Karpas-422 (cell line): ENCODE measurements around the gene PATJ. TPM values are rescaled to one million over a fixed set of nuclear protein-coding genes. Genes with fewer than 3 reads are reported as not detected.
"Not testable (repeated sequence)": the region's sequence is repeated elsewhere in the genome, so short reads cannot be mapped to it uniquely, and the experiment has no call there.

Source experiments
- DNase-seq: peaks from one replicate; pipeline ENCODE4 v3.0.0-alpha.2; 2015
- H2AFZ ChIP-seq: fragments of 200-600 bp; sonication (generic); 2 replicates; pipeline ENCODE4 v1.6.1; 2014; ENCODE audit warnings: antibody characterized with exemption, low read length, mixed read lengths
- H3K27ac ChIP-seq: fragments of 200-600 bp; sonication (generic); 2 replicates; pipeline ENCODE4 v1.5.1; 2014; ENCODE audit warnings: mild to moderate bottlenecking, low read length, moderate library complexity
- H3K27me3 ChIP-seq: fragments of 200-600 bp; sonication (generic); 2 replicates; pipeline ENCODE4 v1.6.1; 2014; ENCODE audit warnings: low read length, mixed read lengths
- H3K36me3 ChIP-seq: fragments of 200-600 bp; sonication (generic); 2 replicates; pipeline ENCODE4 v1.6.1; 2014; ENCODE audit warnings: low read length, mixed read lengths; ENCODE audit not compliant: insufficient read depth
- H3K4me1 ChIP-seq: fragments of 200-600 bp; sonication (generic); 2 replicates; pipeline ENCODE4 v1.6.1; 2014; ENCODE audit warnings: mild to moderate bottlenecking, low read length, mixed read lengths
- H3K4me2 ChIP-seq: fragments of 200-600 bp; sonication (generic); 2 replicates; pipeline ENCODE4 v1.6.1; 2014; ENCODE audit warnings: low read length, low read depth, mild to moderate bottlenecking; ENCODE audit not compliant: poor library complexity, severe bottlenecking
- H3K4me3 ChIP-seq: fragments of 200-600 bp; sonication (generic); 2 replicates; pipeline ENCODE4 v1.5.1; 2014; ENCODE audit warnings: mild to moderate bottlenecking, antibody characterized with exemption, low read length, mixed read lengths
- H3K79me2 ChIP-seq: fragments of 200-600 bp; sonication (generic); 2 replicates; pipeline ENCODE4 v1.6.1; 2014; ENCODE audit warnings: mild to moderate bottlenecking, low read length, mixed read lengths
- H3K9ac ChIP-seq: fragments of 200-600 bp; sonication (generic); 2 replicates; pipeline ENCODE4 v1.6.0; 2014; ENCODE audit warnings: low read length
- H3K9me2 ChIP-seq: fragments of 200-600 bp; sonication (generic), shearing (Covaris generic); replicated peaks from 2 replicates; pipeline ENCODE4 v1.6.0; 2014; ENCODE audit warnings: mild to moderate bottlenecking, low read length, moderate library complexity; ENCODE audit not compliant: insufficient read depth
- H3K9me3 ChIP-seq: fragments of 300-700, 200-600 bp; sonication (generic); 2 replicates; pipeline ENCODE4 v1.6.1; 2014; ENCODE audit warnings: low read length, mixed read lengths
- H4K20me1 ChIP-seq: fragments of 200-600 bp; sonication (generic); 2 replicates; pipeline ENCODE4 v1.6.1; 2014; ENCODE audit warnings: mild to moderate bottlenecking, antibody characterized with exemption, low read length, low read depth; ENCODE audit not compliant: insufficient read depth
- total RNA-seq: library from RNA; depleted of rRNA; stranded (reverse); fragments of >200 nt; shearing (Covaris generic); gene quantifications from 2 replicates; pipeline ENCODE4 v1.2.3, GENCODE V29; 2014; ENCODE audit warnings: low replicate concordance

PATJ gene
- total RNA-seq, 1 experiment from 2014 or later: not detected

- DNase-seq: peak; percentile 63
- Histone ChIP-seq H3K4me3 (no peak overlapping the region), H3K79me2 (no peaks in the 10 kb centered on the region), H3K36me3 (no peaks in the 10 kb centered on the region), H3K9ac (no peak overlapping the region), H3K4me1 (peaks cover 21% of the 10 kb centered on the region), H3K9me3 (no peaks in the 10 kb centered on the region), H4K20me1 (no peaks in the 10 kb centered on the region), H3K4me2 (peak overlapping the region; percentile 32), H3K9me2 (no peaks in the 10 kb centered on the region), H2AFZ (no peak overlapping the region), H3K27ac (no peak overlapping the region), H3K27me3 (no peaks in the 10 kb centered on the region)
These were observed 123.5 kb downstream of the PATJ start for GRCh38 chr1:61865646-61866220.

GRCh38 chr1:61869691-61870109 lies 127.4 kb downstream of the PATJ start:
- no peak overlapping the region for H3K9ac ChIP-seq
- H3K9me2 ChIP-seq: no peaks in the 10 kb centered on the region
- H3K27me3 ChIP-seq: no peaks in the 10 kb centered on the region
- peaks cover 12% of the 10 kb centered on the region for H3K4me1 ChIP-seq
- H3K27ac ChIP-seq: no peak overlapping the region
- H3K4me3 ChIP-seq: no peak overlapping the region
- H2AFZ ChIP-seq: no peak overlapping the region
- H3K79me2 ChIP-seq: no peaks in the 10 kb centered on the region
- no peaks in the 10 kb centered on the region for H3K36me3 ChIP-seq
- no peak overlapping the region for H3K4me2 ChIP-seq
- H3K9me3 ChIP-seq: no peaks in the 10 kb centered on the region
- H4K20me1 ChIP-seq: no peaks in the 10 kb centered on the region
- no peak for DNase-seq

GRCh38 chr1:61872206-61872605 lies 129.9 kb downstream of the PATJ start:
- Histone ChIP-seq H3K36me3 (no peaks in the 10 kb centered on the region), H3K4me3 (no peak overlapping the region), H3K9ac (no peak overlapping the region), H2AFZ (no peak overlapping the region), H3K9me3 (no peaks in the 10 kb centered on the region), H3K4me1 (no peaks in the 10 kb centered on the region), H3K27me3 (no peaks in the 10 kb centered on the region), H3K79me2 (no peaks in the 10 kb centered on the region), H3K27ac (no peak overlapping the region), H3K9me2 (no peaks in the 10 kb centered on the region), H3K4me2 (no peak overlapping the region), H4K20me1 (no peaks in the 10 kb centered on the region)
- no peak for DNase-seq

GRCh38 chr1:61873581-61873980 lies 131.3 kb downstream of the PATJ start:
- no peak overlapping the region for H3K4me2 ChIP-seq
- no peaks in the 10 kb centered on the region for H4K20me1 ChIP-seq
- no peak overlapping the region for H2AFZ ChIP-seq
- H3K79me2 ChIP-seq: no peaks in the 10 kb centered on the region
- H3K27ac ChIP-seq: no peak overlapping the region
- H3K9ac ChIP-seq: no peak overlapping the region
- H3K9me2 ChIP-seq: no peaks in the 10 kb centered on the region
- no peaks in the 10 kb centered on the region for H3K27me3 ChIP-seq
- H3K36me3 ChIP-seq: no peaks in the 10 kb centered on the region
- no peaks in the 10 kb centered on the region for H3K4me1 ChIP-seq
- H3K9me3 ChIP-seq: no peaks in the 10 kb centered on the region
- no peak for DNase-seq
- no peak overlapping the region for H3K4me3 ChIP-seq

GRCh38 chr1:61873994-61874393 lies 131.7 kb downstream of the PATJ start:
- Histone ChIP-seq H3K4me2 (no peak overlapping the region), H3K27me3 (no peaks in the 10 kb centered on the region), H3K36me3 (no peaks in the 10 kb centered on the region), H3K27ac (no peak overlapping the region), H3K9me2 (no peaks in the 10 kb centered on the region), H3K4me3 (no peak overlapping the region), H2AFZ (no peak overlapping the region), H3K79me2 (no peaks in the 10 kb centered on the region), H4K20me1 (no peaks in the 10 kb centered on the region), H3K9me3 (no peaks in the 10 kb centered on the region), H3K9ac (no peak overlapping the region), H3K4me1 (no peaks in the 10 kb centered on the region)
- DNase-seq: no peak

GRCh38 chr1:61875198-61875597 lies 132.9 kb downstream of the PATJ start:
- Histone ChIP-seq H3K4me2 (no peak overlapping the region), H3K9me3 (no peaks in the 10 kb centered on the region), H2AFZ (no peak overlapping the region), H3K4me1 (no peaks in the 10 kb centered on the region), H3K27me3 (no peaks in the 10 kb centered on the region), H3K36me3 (no peaks in the 10 kb centered on the region), H3K4me3 (no peak overlapping the region), H4K20me1 (no peaks in the 10 kb centered on the region), H3K27ac (no peak overlapping the region), H3K9me2 (no peaks in the 10 kb centered on the region), H3K9ac (no peak overlapping the region), H3K79me2 (no peaks in the 10 kb centered on the region)
- DNase-seq: no peak

GRCh38 chr1:61879887-61880474 lies 137.7 kb downstream of the PATJ start:
- not testable (repeated sequence) for H4K20me1 ChIP-seq, H3K4me2 ChIP-seq, H3K4me1 ChIP-seq, H3K79me2 ChIP-seq, H3K27me3 ChIP-seq, H3K27ac ChIP-seq, H3K9me2 ChIP-seq, H3K9me3 ChIP-seq, DNase-seq, H3K36me3 ChIP-seq, H2AFZ ChIP-seq, H3K4me3 ChIP-seq, H3K9ac ChIP-seq

GRCh38 chr1:61887076-61887867 lies 145.0 kb downstream of the PATJ start:
- Histone ChIP-seq H4K20me1 (no peaks in the 10 kb centered on the region), H3K79me2 (no peaks in the 10 kb centered on the region), H3K27me3 (no peaks in the 10 kb centered on the region), H3K4me3 (no peak overlapping the region), H2AFZ (no peak overlapping the region), H3K27ac (no peak overlapping the region), H3K9me2 (no peaks in the 10 kb centered on the region), H3K9ac (no peak overlapping the region), H3K9me3 (no peaks in the 10 kb centered on the region), H3K4me1 (no peaks in the 10 kb centered on the region), H3K4me2 (no peak overlapping the region), H3K36me3 (no peaks in the 10 kb centered on the region)
- DNase-seq: no peak
